Pancreas (tissue), 10 donors: Measurements from ENCODE around the gene GZF1. TPM values are rescaled to one million over a fixed set of nuclear protein-coding genes. Genes with fewer than 3 reads are reported as not detected.

Experiments
- ATAC-seq, 4 donors: fragments of 200-7000 bp; cut with Tn5 transposase; one replicate each; pipeline versions ENCODE4 v1.8.0 to v1.9.1; 2020; ENCODE audit warnings: mild to moderate bottlenecking in 4 of 4, moderate library complexity in 4 of 4
- DNase-seq, 6 donors: peaks; one replicate each; pipeline ENCODE4 v3.0.0-alpha.2; 2020
- FAIRE-seq: peaks from 2 replicates; lab custom pipeline; 2012; peaks lifted over from hg19 to GRCh38; lab: Jason Lieb, UNC
- H3K27ac ChIP-seq, 4 donors: fragments of 200-600 bp; sonication (generic); 1 replicate in 3 of 4; 2 replicates in 1 of 4; pipeline versions ENCODE4 v1.5.0 to v1.8.0; 2020
- H3K27me3 ChIP-seq, 4 donors: fragments of 200-600 bp; one replicate each; pipeline ENCODE4 v1.8.0; 2021
- H3K36me3 ChIP-seq, 3 donors: fragments of 200-600 bp; sonication (generic) in 1 of 3; one replicate each; pipeline versions ENCODE4 v1.5.0 to v1.8.0; 2020 to 2021
- H3K4me1 ChIP-seq, 3 donors: fragments of 200-600 bp; one replicate each; pipeline ENCODE4 v1.8.0; 2021
- H3K4me3 ChIP-seq, 4 donors: fragments of 200-600 bp; sonication (generic) in 2 of 4; one replicate each; pipeline versions ENCODE4 v1.5.0 to v1.8.0; 2020 to 2021
- H3K9me3 ChIP-seq, 4 donors: fragments of 200-600 bp; one replicate each; pipeline ENCODE4 v1.8.0; 2021
- CTCF ChIP-seq, 4 donors: fragments of 200-600 bp; sonication (generic) in 3 of 4; IDR thresholded peaks; one replicate each; pipeline versions ENCODE4 v1.5.0 to v1.8.0; 2021; ENCODE audit warnings: antibody characterized with exemption in 4 of 4
- WGBS, 2 donors: extraction: QIAGEN DNeasy Blood & Tissue Kit; methylation state at CpG; one replicate each; pipeline ENCODE4 v1.1.7; 2013; 5-methylcytosine and 5-hydroxymethylcytosine counted together
- intact Hi-C, 3 donors: fragments of 100-400 bp; cut with DNase I; formaldehyde crosslinking; loops; one replicate each; pipeline versions ENCODE4 v1.11.1 to v1.14.2; 2022
- polyA plus RNA-seq, 2 donors: library from polyadenylated mRNA; stranded (reverse); fragments of 200-250 nt; gene quantifications; one replicate each; pipeline ENCODE4 v1.2.3, GENCODE V29; 2013
- total RNA-seq, 6 donors: library from RNA; stranded (reverse); fragmentation: NEBNext Ultra II Directional in 4 of 6; extraction: Animal tissue kit (Norgen Biotek cat#: 25700) in 4 of 6; gene quantifications; one replicate each; pipeline versions ENCODE4 v1.2.1 to v1.2.4, GENCODE V29; 2021 to 2023
- donor health status: healthy with polysubstance abuse.
- donor health status: DM: no; HTN: no; CAD: no; lungs with moderate emphysema.
- donor health status: DM: no; HTN: no; CAD: no.
- donor health status: control.
- donor health status: control.
- donor health status: Bipolar disorder and iron deficiency.
- donor health status: DM: yes; HTN: yes; CAD: no.
- donor health status: DM: no; HTN: no; CAD: no.
- donor health status: DM: no; HTN: no; CAD: no.
- donor health status: DM: yes; HTN: yes; CAD: no.

Gene GZF1
- total and polyA plus RNA-seq, 8 donors, result 3.5 to 7.9 (median 4.3) TPM

GRCh38 chr20:23386304-23387117 is 24.5 kb downstream of the GZF1 start:
- FAIRE-seq (no peak), ATAC-seq (no peak), DNase-seq (no peak)
- no peak for TF ChIP-seq CTCF (IDR thresholded peaks at IDR 0.05)
- H3K4me1 ChIP-seq, result no peaks in the 10 kb centered on the region
- no peaks in the 10 kb centered on the region for H3K9me3 ChIP-seq
- no peak overlapping the region for H3K27ac ChIP-seq
- peaks cover 0 to 6% (median 3%) of the 10 kb centered on the region in 3 donors for H3K36me3 ChIP-seq
- WGBS, 2 donors, result 79 to 82% methylated on average over 6 of the region's 6 CpGs
- intact Hi-C loops, result no loop called here
- H3K27me3 ChIP-seq, result no peaks in the 10 kb centered on the region
- no peak overlapping the region for H3K4me3 ChIP-seq

- H3K36me3 ChIP-seq, result peaks cover 0 to 6% (median 3%) of the 10 kb centered on the region in 3 donors
- 98 to 99% methylated on average over 3 of the region's 3 CpGs for WGBS, 2 donors
- intact Hi-C loops, result no loop called here
- no peaks in the 10 kb centered on the region for H3K4me1 ChIP-seq
- no peak for FAIRE-seq
- no peak for TF ChIP-seq CTCF (IDR thresholded peaks at IDR 0.05)
- no peak for DNase-seq
- no peaks in the 10 kb centered on the region for H3K9me3 ChIP-seq
- ATAC-seq, result no peak
- H3K4me3 ChIP-seq, result no peak overlapping the region
- H3K27ac ChIP-seq, result no peak overlapping the region
- no peaks in the 10 kb centered on the region for H3K27me3 ChIP-seq
Measured at GRCh38 chr20:23387118-23387443, 25.1 kb downstream of the GZF1 start.

GRCh38 chr20:23390091-23390774 is 28.3 kb downstream of the GZF1 start:
- intact Hi-C loops, result no loop called here
- no peak for TF ChIP-seq CTCF (IDR thresholded peaks at IDR 0.05)
- H3K36me3 ChIP-seq, result peaks cover 0 to 6% (median 5%) of the 10 kb centered on the region in 3 donors

GRCh38 chr20:23391707-23392310 is 29.8 kb downstream of the GZF1 start:
- Histone ChIP-seq H3K36me3 (peaks cover 0 to 6% (median 5%) of the 10 kb centered on the region in 3 donors), H3K4me1 (no peaks in the 10 kb centered on the region), H3K9me3 (no peaks in the 10 kb centered on the region), H3K27ac (no peak overlapping the region), H3K4me3 (no peak overlapping the region), H3K27me3 (no peaks in the 10 kb centered on the region)
- 96 to 97% methylated on average over 4 of the region's 4 CpGs for WGBS, 2 donors
- FAIRE-seq (no peak), ATAC-seq (no peak), DNase-seq (no peak)
- TF ChIP-seq CTCF (IDR thresholded peaks at IDR 0.05), result no peak
- intact Hi-C loops, result no loop called here

More at GRCh38 chr20:23390091-23390774, 28.3 kb downstream of the GZF1 start:
- no peaks in the 10 kb centered on the region for H3K9me3 ChIP-seq
- H3K27ac ChIP-seq, result no peak overlapping the region
- WGBS, 2 donors, result 86 to 94% methylated on average over 1 of the region's 1 CpG
- no peak overlapping the region for H3K4me3 ChIP-seq
- no peaks in the 10 kb centered on the region for H3K4me1 ChIP-seq
- no peak for DNase-seq
- ATAC-seq, result no peak
- FAIRE-seq, result no peak
- H3K27me3 ChIP-seq, result no peaks in the 10 kb centered on the region
